ENCODE data around the gene IQSEC1. TPM values are rescaled to one million over a fixed set of nuclear protein-coding genes. Genes with fewer than 3 reads are reported as not detected.

Gene IQSEC1
- total RNA-seq, 3 donors from 2014 or later = 26.9 to 45.4 (median 26.9) TPM

DNA sequence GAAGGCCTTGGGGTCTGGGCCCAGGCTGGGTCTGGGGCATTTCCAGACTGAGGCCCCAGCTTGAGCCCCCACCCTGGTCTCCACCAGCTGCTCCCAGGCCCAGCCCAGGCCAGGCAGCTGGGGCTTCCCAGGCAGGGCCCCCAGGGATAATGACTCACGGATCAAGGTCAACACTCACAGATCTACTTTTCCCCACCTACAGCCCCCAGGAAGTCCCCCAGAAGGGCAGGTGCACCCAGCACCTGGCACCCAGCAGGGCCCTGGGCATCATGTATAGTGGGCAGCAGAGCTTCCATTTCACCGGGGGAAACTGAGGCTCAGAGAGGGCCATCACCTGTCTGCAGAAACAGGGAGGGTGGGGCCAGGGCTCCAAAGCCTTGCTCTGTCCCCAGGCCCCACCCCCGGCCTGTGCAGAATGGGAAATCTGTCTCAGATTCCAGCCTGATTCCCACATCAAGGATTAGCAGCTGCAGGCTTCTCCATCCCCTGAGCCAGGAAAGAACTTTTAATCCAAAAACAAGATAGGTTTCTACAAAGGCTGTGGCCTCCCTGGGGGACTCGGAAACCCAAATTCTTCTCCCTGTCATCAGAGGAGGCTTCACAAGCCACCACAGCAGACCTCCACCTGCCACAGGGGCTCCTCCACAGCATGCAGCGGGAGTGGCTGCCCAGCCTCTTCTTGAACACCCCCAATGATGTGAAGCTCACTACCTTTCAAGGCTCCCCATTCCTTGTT is 49.8 kb downstream of the IQSEC1 start:
- H3K4me1 ChIP-seq = peaks cover 8 to 32% of the 10 kb centered on the region in 2 donors
- H3K4me3 ChIP-seq = no peak overlapping the region
- intact Hi-C loops (cut with DNase I; ENCODE audit: low total_unique reads) = no loop called here
- no peaks in the 10 kb centered on the region for H3K36me3 ChIP-seq
- no peaks in the 10 kb centered on the region for H3K9me3 ChIP-seq
- TF ChIP-seq POLR2A (IDR thresholded peaks at IDR 0.05) (no peak), POLR2AphosphoS5 (IDR thresholded peaks at IDR 0.05) (no peak)
- TF ChIP-seq, protein P1, sequence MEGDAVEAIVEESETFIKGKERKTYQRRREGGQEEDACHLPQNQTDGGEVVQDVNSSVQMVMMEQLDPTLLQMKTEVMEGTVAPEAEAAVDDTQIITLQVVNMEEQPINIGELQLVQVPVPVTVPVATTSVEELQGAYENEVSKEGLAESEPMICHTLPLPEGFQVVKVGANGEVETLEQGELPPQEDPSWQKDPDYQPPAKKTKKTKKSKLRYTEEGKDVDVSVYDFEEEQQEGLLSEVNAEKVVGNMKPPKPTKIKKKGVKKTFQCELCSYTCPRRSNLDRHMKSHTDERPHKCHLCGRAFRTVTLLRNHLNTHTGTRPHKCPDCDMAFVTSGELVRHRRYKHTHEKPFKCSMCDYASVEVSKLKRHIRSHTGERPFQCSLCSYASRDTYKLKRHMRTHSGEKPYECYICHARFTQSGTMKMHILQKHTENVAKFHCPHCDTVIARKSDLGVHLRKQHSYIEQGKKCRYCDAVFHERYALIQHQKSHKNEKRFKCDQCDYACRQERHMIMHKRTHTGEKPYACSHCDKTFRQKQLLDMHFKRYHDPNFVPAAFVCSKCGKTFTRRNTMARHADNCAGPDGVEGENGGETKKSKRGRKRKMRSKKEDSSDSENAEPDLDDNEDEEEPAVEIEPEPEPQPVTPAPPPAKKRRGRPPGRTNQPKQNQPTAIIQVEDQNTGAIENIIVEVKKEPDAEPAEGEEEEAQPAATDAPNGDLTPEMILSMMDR (IDR thresholded peaks at IDR 0.05) = no peak
- peak overlapping the region; percentile 19 to 80 for H3K27ac ChIP-seq
- no peaks in the 10 kb centered on the region for H3K27me3 ChIP-seq
- no peak for DNase-seq (ENCODE audit: low spot score in 2 of 2)

DNA sequence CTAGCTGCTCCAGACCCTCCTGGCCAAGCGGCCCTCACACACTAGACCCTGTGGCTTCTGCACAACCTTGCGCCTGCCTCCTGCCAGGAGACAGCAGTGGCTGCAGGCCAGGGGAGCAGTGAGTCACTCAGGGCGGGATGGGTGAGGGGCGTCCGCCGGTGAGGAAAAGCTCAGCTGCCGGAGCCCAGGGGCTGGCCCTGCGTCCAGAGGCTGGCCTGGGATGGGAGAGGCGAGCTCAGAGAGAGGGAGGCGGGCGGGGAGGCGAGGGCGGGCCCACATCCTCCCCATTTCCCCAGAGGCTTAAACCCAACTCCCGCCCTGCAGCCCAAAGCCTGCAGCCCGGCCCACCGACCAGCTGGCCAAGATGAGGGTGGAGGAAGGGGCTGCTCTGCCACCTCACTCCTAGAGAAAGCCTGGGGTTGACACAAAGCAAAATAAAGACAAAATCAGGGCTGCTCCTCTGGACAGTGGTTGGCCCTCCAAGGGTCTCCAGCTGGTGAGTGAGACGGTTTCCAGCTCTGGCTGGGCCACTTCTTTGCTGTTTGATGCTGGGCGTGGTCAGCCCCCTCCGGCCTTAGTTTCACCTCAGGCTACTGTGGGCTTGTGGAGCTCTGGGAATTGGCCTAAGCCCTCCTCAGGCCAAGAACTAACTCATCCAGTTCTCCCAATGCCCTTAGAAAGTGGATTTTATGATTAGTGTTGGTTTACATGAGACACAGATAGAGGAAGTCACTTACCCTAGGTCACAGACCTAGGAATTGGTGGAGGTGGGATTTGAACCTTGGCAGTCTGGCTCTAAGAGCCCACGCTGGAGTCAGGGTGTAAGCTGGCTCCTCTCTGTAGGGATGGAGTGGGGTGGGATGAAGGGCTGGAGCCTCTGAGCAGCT is 50.6 kb downstream of the IQSEC1 start:
- H3K27me3 ChIP-seq = no peaks in the 10 kb centered on the region
- TF ChIP-seq, protein P1 (IDR thresholded peaks at IDR 0.05) = no peak
- peak in 1 of 3 donors; percentile 32 for TF ChIP-seq POLR2AphosphoS5 (IDR thresholded peaks at IDR 0.05)
- intact Hi-C loops (cut with DNase I; ENCODE audit: low total_unique reads) = no loop called here
- no peaks in the 10 kb centered on the region for H3K36me3 ChIP-seq
- peaks cover 8 to 37% of the 10 kb centered on the region in 2 donors for H3K4me1 ChIP-seq
- peak in 1 of 2 donors; percentile 57 for DNase-seq (ENCODE audit: low spot score in 2 of 2)
- peak overlapping the region; percentile 10 to 53 (median 26) for H3K4me3 ChIP-seq
- no peaks in the 10 kb centered on the region for H3K9me3 ChIP-seq
- H3K27ac ChIP-seq = peak overlapping the region; percentile 19 to 80

DNA sequence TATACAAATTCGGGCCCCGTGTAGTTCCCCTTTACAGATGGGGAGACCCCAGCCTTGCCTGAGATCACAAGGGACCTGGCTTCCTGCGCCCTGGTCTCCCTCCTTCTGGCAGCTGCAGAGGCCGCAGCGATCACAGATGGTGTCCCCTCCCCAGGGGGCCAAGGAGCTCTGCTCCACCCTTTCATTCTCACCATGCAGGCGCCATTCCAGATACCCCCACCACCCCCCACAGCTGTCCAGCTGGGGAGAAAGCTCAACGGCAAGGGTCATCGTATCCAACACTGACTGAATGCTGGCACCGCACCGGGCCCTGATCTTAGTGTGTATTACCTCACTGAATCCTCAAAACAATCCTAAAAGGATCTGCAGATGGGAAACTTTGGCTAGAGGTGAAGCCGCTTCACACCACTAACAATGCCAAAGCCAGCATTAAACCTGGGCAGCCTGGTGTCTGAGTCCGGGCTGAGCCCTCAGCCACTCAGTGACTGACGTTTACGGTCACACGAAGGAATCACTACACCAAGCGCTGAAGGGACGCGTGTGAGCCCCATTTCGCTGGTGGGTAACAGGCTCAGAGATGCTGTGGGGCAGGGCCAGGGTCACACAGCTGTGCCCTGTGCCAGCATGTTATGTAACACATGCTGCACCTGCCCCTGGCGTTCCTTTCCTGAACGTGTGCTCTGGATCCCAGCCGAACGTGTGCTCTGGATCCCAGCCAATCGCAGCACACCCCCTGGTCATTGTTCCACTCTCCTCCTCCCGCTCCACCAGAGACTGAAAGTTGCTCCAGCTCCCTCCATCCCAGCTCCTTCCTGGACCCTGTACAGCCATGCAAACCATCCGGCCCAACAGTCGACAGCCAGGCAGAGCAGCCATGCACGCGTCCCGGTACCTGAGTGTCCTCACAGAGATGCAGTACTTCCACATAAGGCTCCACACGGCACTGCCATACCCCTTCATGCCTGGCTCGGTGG is 51.8 kb downstream of the IQSEC1 start:
- intact Hi-C loops (cut with DNase I; ENCODE audit: low total_unique reads) = no loop called here
- H3K9me3 ChIP-seq = no peaks in the 10 kb centered on the region
- H3K27ac ChIP-seq = peak overlapping the region in 1 of 2 donors; percentile 80
- TF ChIP-seq, protein P1 (IDR thresholded peaks at IDR 0.05) = no peak
- TF ChIP-seq POLR2A (IDR thresholded peaks at IDR 0.05) (no peak), POLR2AphosphoS5 (IDR thresholded peaks at IDR 0.05) (no peak)
- H3K36me3 ChIP-seq = no peaks in the 10 kb centered on the region
- H3K27me3 ChIP-seq = no peaks in the 10 kb centered on the region
- H3K4me3 ChIP-seq = peak overlapping the region; percentile 10 to 53 (median 26)
- DNase-seq (ENCODE audit: low spot score in 2 of 2) = peak in 1 of 2 donors; percentile 51
- peaks cover 8 to 37% of the 10 kb centered on the region in 2 donors for H3K4me1 ChIP-seq

DNA sequence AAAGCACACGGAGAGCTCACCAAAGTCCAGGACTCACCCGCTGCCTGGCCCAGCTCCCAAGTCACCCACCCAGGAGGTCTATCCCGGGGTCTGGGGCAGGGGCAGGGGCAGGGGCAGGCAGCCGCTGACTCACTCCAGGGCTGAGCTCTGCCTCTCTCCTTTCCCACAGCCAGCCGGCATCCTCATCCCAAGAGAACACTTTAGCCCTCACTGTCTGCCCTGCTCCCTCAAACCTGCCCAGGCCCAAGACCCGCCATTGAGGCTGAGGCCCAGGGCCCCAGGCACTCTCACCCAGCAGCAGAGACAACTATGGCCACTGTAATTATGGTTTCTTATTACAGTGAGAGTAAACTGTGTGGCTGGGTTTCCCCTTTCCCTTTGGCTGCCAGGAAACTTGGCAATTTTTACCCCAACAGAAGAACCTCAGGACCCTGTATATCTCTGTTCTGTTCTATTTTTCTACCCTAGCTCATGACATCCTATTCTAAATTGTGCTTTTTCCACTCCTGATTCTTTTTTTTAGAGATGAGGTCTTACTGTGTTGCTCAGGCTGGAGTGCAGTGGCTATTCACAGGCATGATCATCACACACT is 53.0 kb downstream of the IQSEC1 start:
- Histone ChIP-seq H3K36me3 (no peaks in the 10 kb centered on the region), H3K9me3 (no peaks in the 10 kb centered on the region), H3K4me1 (peaks cover 8 to 37% of the 10 kb centered on the region in 2 donors), H3K27me3 (no peaks in the 10 kb centered on the region), H3K4me3 (no peak overlapping the region), H3K27ac (peak overlapping the region; percentile 48)
- intact Hi-C loops (cut with DNase I; ENCODE audit: low total_unique reads) = no loop called here
- TF ChIP-seq POLR2AphosphoS5 (IDR thresholded peaks at IDR 0.05) = no peak
- TF ChIP-seq, protein P1 (IDR thresholded peaks at IDR 0.05) = no peak
- no peak for TF ChIP-seq POLR2A (IDR thresholded peaks at IDR 0.05)
- peak in 1 of 2 donors; percentile 36 for DNase-seq (ENCODE audit: low spot score in 2 of 2)

All from breast epithelium (tissue), 4 donors.